DND-41 (cell line): ENCODE measurements around the gene RGS1.

ENCODE experiments used
- CTCF ChIP-seq: IDR thresholded peaks from 2 replicates; pipeline ENCODE4 v1.5.1; 2012; ENCODE audit warnings: borderline replicate concordance, low read length, moderate library complexity, mild to moderate bottlenecking; ENCODE audit not compliant: poor library complexity, severe bottlenecking; ENCODE audit errors: extremely low read depth
- EZH2 ChIP-seq: IDR thresholded peaks from 3 replicates; pipeline ENCODE4 v1.6.1; 2012; ENCODE audit warnings: borderline replicate concordance, low read depth, mild to moderate bottlenecking, moderate library complexity, low read length, inconsistent platforms; ENCODE audit not compliant: severe bottlenecking

- TF ChIP-seq CTCF (no peak), EZH2 (no peak)
Observed at GRCh38 chr1:192547501-192547900, 28.1 kb upstream of the RGS1 start.
